ENCODE measurements around the gene DHX8. TPM values are rescaled to one million over a fixed set of nuclear protein-coding genes. Genes with fewer than 3 reads are reported as not detected.
A peak's percentile ranks its signal among the peaks of the same experiment; 100 is the strongest.

DHX8 gene
- total and polyA plus RNA-seq, 10 of the 15 experiments (the other 5 are each of a cell fraction or from before 2014, with no cell fraction given), result 27.6 to 50.4 (median 35.7) TPM

GRCh38 chr17:43483674-43484551 lies at the start of gene DHX8 (continued):
- TF ChIP-seq TCF3 (IDR thresholded peaks at IDR 0.05; ENCODE audit: borderline replicate concordance, insufficient read depth, low read depth, low read length) (peak; percentile 16; the same call in 1 of the 2 replicates), POLR2AphosphoS2 (IDR thresholded peaks at IDR 0.05; ENCODE audit: low read depth, low read length) (peak; percentile 70; the same call in 1 of the 2 replicates), ZNF207 (IDR thresholded peaks at IDR 0.05; ENCODE audit: borderline replicate concordance) (peak; percentile 99), POLR2AphosphoS5 (IDR thresholded peaks at IDR 0.05; ENCODE audit: low read length) (peak; percentile 91), EP300 (IDR thresholded peaks at IDR 0.05; ENCODE audit: borderline replicate concordance in 1 of 2, control insufficient read depth in 1 of 2, low read depth in 2 of 2, low read length in 2 of 2) (peak in 1 of 2 experiments; percentile 43; a peak in 1 of 4 replicates), MLLT1 (IDR thresholded peaks at IDR 0.05) (no peak; the same call in 1 of the 2 replicates), NR2C1 (IDR thresholded peaks at IDR 0.05) (peak; percentile 99), IRF4 (IDR thresholded peaks at IDR 0.05; ENCODE audit: low read depth, low read length) (peak; percentile 66), CHD1 (IDR thresholded peaks at IDR 0.05; ENCODE audit: low read depth, low read length) (no peak), RAD21 (IDR thresholded peaks at IDR 0.05; ENCODE audit: insufficient read depth, low read depth, low read length) (peak; percentile 99), FOXK2 (IDR thresholded peaks at IDR 0.05) (peak; percentile 94), STAT3 (IDR thresholded peaks at IDR 0.05; ENCODE audit: low read depth, low read length) (peak; percentile 87; the same call in 1 of the 2 replicates), POLR2A (IDR thresholded peaks at IDR 0.05; ENCODE audit: low read depth, low read length) (peak; percentile 91), E4F1 (IDR thresholded peaks at IDR 0.05; ENCODE audit: borderline replicate concordance, partially characterized antibody) (peak; percentile 97), TBL1XR1 (IDR thresholded peaks at IDR 0.05; ENCODE audit: low read depth, low read length) (peak; percentile 79; the same call in 1 of the 2 replicates), ESRRA (IDR thresholded peaks at IDR 0.05; ENCODE audit: low read length) (peak; percentile 84; the same call in 1 of the 2 replicates), RFX5 (IDR thresholded peaks at IDR 0.05; ENCODE audit: low read depth, low read length) (no peak), GABPA (IDR thresholded peaks at IDR 0.05; ENCODE audit: low read depth) (peak; percentile 98), EGR1 (IDR thresholded peaks at IDR 0.05; ENCODE audit: borderline replicate concordance in 1 of 2, low read depth in 2 of 2, low read length in 2 of 2) (peak in 1 of 2 experiments; percentile 72; a peak in 2 of 3 replicates), ZNF24 (IDR thresholded peaks at IDR 0.05) (peak; percentile 58), RBBP5 (conservative IDR thresholded peaks at IDR 0.05) (no peak)
- TF ChIP-seq, protein P1, sequence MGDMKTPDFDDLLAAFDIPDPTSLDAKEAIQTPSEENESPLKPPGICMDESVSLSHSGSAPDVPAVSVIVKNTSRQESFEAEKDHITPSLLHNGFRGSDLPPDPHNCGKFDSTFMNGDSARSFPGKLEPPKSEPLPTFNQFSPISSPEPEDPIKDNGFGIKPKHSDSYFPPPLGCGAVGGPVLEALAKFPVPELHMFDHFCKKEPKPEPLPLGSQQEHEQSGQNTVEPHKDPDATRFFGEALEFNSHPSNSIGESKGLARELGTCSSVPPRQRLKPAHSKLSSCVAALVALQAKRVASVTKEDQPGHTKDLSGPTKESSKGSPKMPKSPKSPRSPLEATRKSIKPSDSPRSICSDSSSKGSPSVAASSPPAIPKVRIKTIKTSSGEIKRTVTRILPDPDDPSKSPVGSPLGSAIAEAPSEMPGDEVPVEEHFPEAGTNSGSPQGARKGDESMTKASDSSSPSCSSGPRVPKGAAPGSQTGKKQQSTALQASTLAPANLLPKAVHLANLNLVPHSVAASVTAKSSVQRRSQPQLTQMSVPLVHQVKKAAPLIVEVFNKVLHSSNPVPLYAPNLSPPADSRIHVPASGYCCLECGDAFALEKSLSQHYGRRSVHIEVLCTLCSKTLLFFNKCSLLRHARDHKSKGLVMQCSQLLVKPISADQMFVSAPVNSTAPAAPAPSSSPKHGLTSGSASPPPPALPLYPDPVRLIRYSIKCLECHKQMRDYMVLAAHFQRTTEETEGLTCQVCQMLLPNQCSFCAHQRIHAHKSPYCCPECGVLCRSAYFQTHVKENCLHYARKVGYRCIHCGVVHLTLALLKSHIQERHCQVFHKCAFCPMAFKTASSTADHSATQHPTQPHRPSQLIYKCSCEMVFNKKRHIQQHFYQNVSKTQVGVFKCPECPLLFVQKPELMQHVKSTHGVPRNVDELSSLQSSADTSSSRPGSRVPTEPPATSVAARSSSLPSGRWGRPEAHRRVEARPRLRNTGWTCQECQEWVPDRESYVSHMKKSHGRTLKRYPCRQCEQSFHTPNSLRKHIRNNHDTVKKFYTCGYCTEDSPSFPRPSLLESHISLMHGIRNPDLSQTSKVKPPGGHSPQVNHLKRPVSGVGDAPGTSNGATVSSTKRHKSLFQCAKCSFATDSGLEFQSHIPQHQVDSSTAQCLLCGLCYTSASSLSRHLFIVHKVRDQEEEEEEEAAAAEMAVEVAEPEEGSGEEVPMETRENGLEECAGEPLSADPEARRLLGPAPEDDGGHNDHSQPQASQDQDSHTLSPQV (IDR thresholded peaks at IDR 0.05), result peak; percentile 95
